ENCODE results near the gene JOSD2.

The JOSD2 gene

DNA sequence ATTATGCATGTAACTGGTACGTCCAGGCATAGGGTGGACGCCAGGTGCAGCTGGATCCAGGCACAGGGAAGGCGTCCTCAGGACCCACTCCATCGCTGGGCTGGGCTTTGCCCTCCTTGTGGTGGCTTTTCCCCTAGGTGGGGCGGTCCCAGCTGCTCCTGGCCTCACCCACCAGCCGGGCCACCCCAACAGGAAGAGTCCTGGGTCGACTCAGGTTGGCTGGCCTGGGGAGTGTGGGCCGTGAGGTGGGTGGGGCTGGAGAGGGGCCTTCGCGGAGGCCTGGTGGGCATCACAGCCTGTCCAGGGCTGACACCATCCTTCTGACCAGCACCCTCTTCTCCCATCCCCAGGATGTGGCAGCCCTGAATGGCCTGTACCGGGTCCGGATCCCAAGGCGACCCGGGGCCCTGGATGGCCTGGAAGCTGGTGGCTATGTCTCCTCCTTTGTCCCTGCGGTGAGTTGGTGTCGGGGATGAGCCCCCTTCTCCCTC is 31.2 kb downstream of the JOSD2 start:
- TF ChIP-seq CTCF (IDR thresholded peaks at IDR 0.05; ENCODE audit: borderline replicate concordance, insufficient read depth, low read depth, low read length), result no peak
- H3K4me3 ChIP-seq (ENCODE audit: low read depth, low read length), result no peak overlapping the region

DNA sequence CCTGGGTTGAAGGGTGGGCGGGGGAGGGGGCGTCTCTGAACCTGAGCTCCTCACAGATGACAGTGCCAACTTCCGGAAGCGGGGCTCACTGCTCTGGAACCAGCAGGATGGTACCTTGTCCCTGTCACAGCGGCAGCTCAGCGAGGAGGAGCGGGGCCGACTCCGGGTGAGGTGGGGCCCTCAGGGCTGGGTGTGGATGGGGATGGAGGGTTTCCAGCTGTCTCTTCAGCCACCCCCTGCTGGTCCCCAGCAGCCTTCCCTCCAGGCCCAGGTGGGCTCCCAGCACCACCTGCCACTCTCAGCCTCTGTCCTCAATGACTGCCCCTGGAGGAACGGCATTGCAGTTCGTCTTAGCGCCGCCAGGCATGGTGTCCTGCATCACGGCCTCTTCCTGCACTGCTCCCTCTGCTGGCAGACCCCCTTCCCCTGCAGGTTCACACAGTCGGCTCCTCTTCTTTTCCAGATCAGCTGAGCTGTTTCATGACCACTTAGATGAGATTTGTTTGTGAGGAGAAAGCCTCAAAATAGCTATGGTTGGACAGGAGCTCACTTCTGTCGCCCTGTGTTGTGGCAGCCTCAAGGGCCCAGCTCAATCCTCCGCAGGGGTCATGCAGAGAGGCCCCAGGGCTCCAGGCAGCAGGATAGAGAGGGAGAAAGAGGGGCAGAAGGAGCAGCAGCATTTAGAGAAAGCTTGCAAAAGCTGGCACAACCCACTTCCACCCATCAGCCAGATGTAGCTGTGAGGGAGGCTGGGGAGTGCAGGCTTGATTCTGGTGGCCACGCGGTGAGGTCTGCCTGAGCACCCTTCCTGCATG is 31.9 kb downstream of the JOSD2 start:
- H3K4me3 ChIP-seq (ENCODE audit: low read depth, low read length), result no peak overlapping the region
- TF ChIP-seq CTCF (IDR thresholded peaks at IDR 0.05; ENCODE audit: borderline replicate concordance, insufficient read depth, low read depth, low read length), result peak; percentile 32; the same call in 1 of the 2 replicates

DNA sequence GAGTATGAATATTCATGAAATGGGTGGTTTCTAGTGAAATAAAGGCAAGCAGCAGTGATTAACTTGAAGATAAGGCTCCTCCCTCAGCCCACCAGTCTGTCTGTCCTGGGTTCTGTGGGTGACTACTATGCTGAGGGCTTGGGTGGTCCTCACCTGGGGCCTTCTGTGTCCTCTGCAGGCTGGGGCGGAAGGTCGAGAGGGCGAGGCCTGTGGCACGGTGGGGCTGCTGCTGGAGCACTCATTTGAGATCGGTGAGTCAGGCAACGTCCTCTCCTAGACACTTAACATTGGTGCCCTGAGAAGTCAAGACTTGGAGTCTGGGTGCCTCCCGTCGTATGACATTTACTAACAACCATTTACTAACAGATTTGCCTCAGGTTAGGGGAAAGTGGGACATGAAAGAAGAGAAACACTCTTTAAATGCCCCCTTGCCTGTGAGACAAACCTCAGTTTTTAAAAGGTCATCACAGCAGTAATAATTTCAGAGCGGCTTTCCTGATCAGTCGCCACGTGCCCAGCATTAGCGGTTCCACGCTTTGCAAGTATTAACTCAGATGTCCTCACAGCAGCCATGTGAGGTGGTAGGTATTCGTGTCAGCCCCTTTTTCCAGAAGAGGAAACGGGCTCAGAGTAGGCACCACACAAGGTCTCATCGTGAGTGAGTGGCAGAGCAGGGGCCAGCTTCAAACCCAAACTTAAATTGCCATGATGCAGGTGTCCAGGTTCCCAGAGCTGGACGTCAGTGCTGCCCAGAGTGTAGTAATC is 33.1 kb downstream of the JOSD2 start:
- no peak overlapping the region for H3K4me3 ChIP-seq (ENCODE audit: low read depth, low read length)
- TF ChIP-seq CTCF (IDR thresholded peaks at IDR 0.05; ENCODE audit: borderline replicate concordance, insufficient read depth, low read depth, low read length), result no peak

- H3K4me3 ChIP-seq (ENCODE audit: low read depth, low read length), result peak overlapping the region; percentile 99
- no peak for TF ChIP-seq CTCF (IDR thresholded peaks at IDR 0.05; ENCODE audit: borderline replicate concordance, insufficient read depth, low read depth, low read length)
Observed at GRCh38 chr19:50476907-50477238, 34.1 kb downstream of the JOSD2 start.

- no peak for TF ChIP-seq CTCF (IDR thresholded peaks at IDR 0.05; ENCODE audit: borderline replicate concordance, insufficient read depth, low read depth, low read length)
- peak within 1 kb of the TSS; percentile 99 for H3K4me3 ChIP-seq (ENCODE audit: low read depth, low read length)
Observed at GRCh38 chr19:50476224-50476906, 34.6 kb downstream of the JOSD2 start, which contains the start of the genes EMC10 and GARIN5A. TSS of gene EMC10 (plus strand) at chr19:50476507. CDS start at chr19:50476545, 38 bp downstream. TSS of gene GARIN5A (minus strand) at chr19:50476848. CDS start at chr19:50476388, 460 bp downstream.

GRCh38 chr19:50475736-50476223 is 35.2 kb downstream of the JOSD2 start:
- no peak for TF ChIP-seq CTCF (IDR thresholded peaks at IDR 0.05; ENCODE audit: borderline replicate concordance, insufficient read depth, low read depth, low read length)
- H3K4me3 ChIP-seq (ENCODE audit: low read depth, low read length), result no peak overlapping the region
